NB4 (cell line): ENCODE measurements around the gene PSMB2.

Source experiments
- MYC ChIP-seq: IDR thresholded peaks from 2 replicates; pipeline ENCODE4 v1.6.1; 2011; ENCODE audit warnings: low read depth, low read length
- POLR2A ChIP-seq: IDR thresholded peaks from 2 replicates; pipeline ENCODE4 v1.6.1; 2011; ENCODE audit warnings: mild to moderate bottlenecking; ENCODE audit not compliant: insufficient read length; ENCODE audit errors: extremely low read depth
- TF ChIP-seq, protein P1 (sequence below): IDR thresholded peaks from one replicate; pipeline ENCODE4 v1.5.1; 2012; ENCODE audit warnings: low read depth, low read length

GRCh38 chr1:35568975-35569395 lies 72.3 kb downstream of the PSMB2 start:
- TF ChIP-seq, protein P1, sequence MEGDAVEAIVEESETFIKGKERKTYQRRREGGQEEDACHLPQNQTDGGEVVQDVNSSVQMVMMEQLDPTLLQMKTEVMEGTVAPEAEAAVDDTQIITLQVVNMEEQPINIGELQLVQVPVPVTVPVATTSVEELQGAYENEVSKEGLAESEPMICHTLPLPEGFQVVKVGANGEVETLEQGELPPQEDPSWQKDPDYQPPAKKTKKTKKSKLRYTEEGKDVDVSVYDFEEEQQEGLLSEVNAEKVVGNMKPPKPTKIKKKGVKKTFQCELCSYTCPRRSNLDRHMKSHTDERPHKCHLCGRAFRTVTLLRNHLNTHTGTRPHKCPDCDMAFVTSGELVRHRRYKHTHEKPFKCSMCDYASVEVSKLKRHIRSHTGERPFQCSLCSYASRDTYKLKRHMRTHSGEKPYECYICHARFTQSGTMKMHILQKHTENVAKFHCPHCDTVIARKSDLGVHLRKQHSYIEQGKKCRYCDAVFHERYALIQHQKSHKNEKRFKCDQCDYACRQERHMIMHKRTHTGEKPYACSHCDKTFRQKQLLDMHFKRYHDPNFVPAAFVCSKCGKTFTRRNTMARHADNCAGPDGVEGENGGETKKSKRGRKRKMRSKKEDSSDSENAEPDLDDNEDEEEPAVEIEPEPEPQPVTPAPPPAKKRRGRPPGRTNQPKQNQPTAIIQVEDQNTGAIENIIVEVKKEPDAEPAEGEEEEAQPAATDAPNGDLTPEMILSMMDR: peak; percentile 78
- no peak for TF ChIP-seq POLR2A
- TF ChIP-seq MYC: no peak
